Subcutaneous adipose tissue (tissue), 4 donors: ENCODE data around the gene TRAPPC11. TPM values are rescaled to one million over a fixed set of nuclear protein-coding genes. Genes with fewer than 3 reads are reported as not detected.

ENCODE experiments used
- total RNA-seq, 4 donors: library from RNA; depleted of rRNA; stranded (reverse); fragments of >200 nt; gene quantifications; one replicate each; pipeline ENCODE4 v1.1.0, GENCODE V29; 2016
- TF ChIP-seq, protein P1 (sequence below): fragments of 450-650 bp; IDR thresholded peaks from one replicate; pipeline ENCODE4 v1.5.1; 2016; ENCODE audit warnings: low read depth, mild to moderate bottlenecking, control low read depth, antibody characterized with exemption, moderate library complexity

Gene TRAPPC11
- total RNA-seq, 4 donors from 2014 or later: 38.2 to 68.0 (median 56.1) TPM

GRCh38 chr4:183632689-183633088, 26.4 kb upstream of the TRAPPC11 start:
- TF ChIP-seq, protein P1, sequence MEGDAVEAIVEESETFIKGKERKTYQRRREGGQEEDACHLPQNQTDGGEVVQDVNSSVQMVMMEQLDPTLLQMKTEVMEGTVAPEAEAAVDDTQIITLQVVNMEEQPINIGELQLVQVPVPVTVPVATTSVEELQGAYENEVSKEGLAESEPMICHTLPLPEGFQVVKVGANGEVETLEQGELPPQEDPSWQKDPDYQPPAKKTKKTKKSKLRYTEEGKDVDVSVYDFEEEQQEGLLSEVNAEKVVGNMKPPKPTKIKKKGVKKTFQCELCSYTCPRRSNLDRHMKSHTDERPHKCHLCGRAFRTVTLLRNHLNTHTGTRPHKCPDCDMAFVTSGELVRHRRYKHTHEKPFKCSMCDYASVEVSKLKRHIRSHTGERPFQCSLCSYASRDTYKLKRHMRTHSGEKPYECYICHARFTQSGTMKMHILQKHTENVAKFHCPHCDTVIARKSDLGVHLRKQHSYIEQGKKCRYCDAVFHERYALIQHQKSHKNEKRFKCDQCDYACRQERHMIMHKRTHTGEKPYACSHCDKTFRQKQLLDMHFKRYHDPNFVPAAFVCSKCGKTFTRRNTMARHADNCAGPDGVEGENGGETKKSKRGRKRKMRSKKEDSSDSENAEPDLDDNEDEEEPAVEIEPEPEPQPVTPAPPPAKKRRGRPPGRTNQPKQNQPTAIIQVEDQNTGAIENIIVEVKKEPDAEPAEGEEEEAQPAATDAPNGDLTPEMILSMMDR: no peak

- TF ChIP-seq, protein P1: no peak
These were observed 25.4 kb upstream of the TRAPPC11 start for GRCh38 chr4:183633476-183634400.

- TF ChIP-seq, protein P1: no peak
These were observed 23.8 kb upstream of the TRAPPC11 start for GRCh38 chr4:183635321-183635720.

DNA sequence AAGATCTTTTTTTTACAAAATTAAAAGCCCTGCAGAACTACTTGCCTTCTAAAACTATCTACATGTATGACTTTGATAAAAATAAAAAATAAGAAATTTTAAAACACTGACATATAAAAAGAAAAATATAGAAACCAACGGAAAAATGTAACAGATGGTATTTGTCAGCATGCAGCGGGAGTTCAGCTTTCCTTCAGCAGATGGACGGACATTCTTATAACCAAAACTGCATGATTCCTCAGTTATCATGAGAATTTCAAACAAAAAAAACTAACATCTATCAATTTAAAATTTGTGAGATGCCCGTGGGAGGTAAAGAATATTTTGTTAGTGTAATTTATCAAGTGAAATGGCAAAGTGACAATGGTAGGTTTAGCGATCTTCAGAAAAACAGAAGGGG, 23.4 kb upstream of the TRAPPC11 start:
- TF ChIP-seq, protein P1: no peak

DNA sequence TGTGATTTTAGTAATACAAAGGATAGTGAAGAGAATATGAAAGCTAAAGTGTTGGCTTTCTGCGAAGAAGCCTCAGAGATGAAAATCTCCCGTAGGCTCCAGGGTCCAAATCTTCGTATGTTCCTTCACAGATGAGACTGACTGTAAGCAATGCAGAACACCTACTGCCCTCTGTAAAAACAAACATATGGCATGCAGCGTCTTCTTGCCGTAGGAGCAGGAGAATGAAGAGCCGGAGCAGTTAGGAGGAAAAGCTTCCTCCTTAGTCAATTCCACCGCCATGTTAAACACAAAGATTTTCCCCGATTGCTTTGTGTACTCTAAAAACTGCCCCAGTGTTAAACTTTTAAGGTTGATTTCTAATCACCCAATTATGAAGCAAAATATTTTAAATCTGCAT, 22.6 kb upstream of the TRAPPC11 start:
- TF ChIP-seq, protein P1: no peak

- TF ChIP-seq, protein P1: no peak
These were observed 22.2 kb upstream of the TRAPPC11 start for GRCh38 chr4:183636923-183637322.

GRCh38 chr4:183637461-183637860, 21.6 kb upstream of the TRAPPC11 start:
- TF ChIP-seq, protein P1: no peak
